Neutrophil (primary cell): ENCODE results near the gene CDRT15.
"Not testable (repeated sequence)": the region's sequence is repeated elsewhere in the genome, so short reads cannot be mapped to it uniquely, and the experiment has no call there.

Experiments
- H3K27ac ChIP-seq: fragments of 200-600 bp; sonication (generic); 2 replicates; pipeline ENCODE4 v1.5.1; 2016; ENCODE audit warnings: mild to moderate bottlenecking, moderate library complexity
- H3K27me3 ChIP-seq: fragments of 200-600 bp; sonication (generic); 2 replicates; pipeline ENCODE4 v1.6.0; 2016; ENCODE audit warnings: mild to moderate bottlenecking
- H3K36me3 ChIP-seq: fragments of 200-600 bp; sonication (generic); 2 replicates; pipeline ENCODE4 v1.5.1; 2017
- H3K4me1 ChIP-seq, 2 experiments: fragments of 200-600 bp in 1 of 2; sonication (generic) in 1 of 2; 1 replicate in 1 of 2; 2 replicates in 1 of 2; pipeline versions ENCODE4 v1.5.1 to v1.6.1; 2013 to 2016; ENCODE audit warnings: low read depth in 1 of 2, low read length in 1 of 2, mild to moderate bottlenecking in 1 of 2, moderate library complexity in 1 of 2; ENCODE audit not compliant: control insufficient read depth in 1 of 2, insufficient read depth in 1 of 2
- H3K4me3 ChIP-seq, 2 experiments: fragments of 200-600 bp in 1 of 2; sonication (generic) in 1 of 2; 1 replicate in 1 of 2; 2 replicates in 1 of 2; pipeline ENCODE4 v1.5.1; 2013 to 2016; ENCODE audit warnings: low read depth in 1 of 2, low read length in 1 of 2, mild to moderate bottlenecking in 1 of 2, moderate library complexity in 1 of 2
- H3K9me3 ChIP-seq: fragments of 200-600 bp; sonication (generic); 2 replicates; pipeline ENCODE4 v1.5.1; 2016
- TF ChIP-seq, protein P1 (sequence below): fragments of 200-600 bp; sonication (generic); IDR thresholded peaks from 2 replicates; pipeline ENCODE4 v1.5.1; 2016; ENCODE audit warnings: antibody characterized with exemption

The CDRT15 gene

DNA sequence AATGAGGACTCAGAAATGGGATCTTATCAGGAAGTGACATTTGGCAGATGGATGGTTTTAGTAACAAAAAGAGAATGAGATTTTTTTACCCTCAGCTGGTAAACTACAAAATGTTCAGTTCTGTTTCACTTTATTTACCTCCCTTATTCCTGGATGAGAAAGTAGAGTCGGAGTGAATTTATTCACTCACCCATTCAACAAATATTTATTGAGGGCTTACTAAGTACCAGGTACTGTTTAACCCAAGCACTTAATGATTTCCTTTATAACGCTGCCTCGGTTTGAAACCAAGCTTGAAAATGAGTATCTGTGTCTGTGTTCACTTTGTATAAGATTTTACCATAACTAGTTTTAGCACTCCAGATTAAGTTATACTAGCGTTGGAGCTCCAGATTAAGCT is 38.1 kb downstream of the CDRT15 start:
- Histone ChIP-seq H3K4me1 (peaks cover 35 to 56% of the 10 kb centered on the region in 2 experiments), H3K27me3 (peaks cover 52% of the 10 kb centered on the region), H3K9me3 (no peaks in the 10 kb centered on the region), H3K27ac (no peak overlapping the region), H3K4me3 (no peak overlapping the region), H3K36me3 (no peaks in the 10 kb centered on the region)
- TF ChIP-seq, protein P1, sequence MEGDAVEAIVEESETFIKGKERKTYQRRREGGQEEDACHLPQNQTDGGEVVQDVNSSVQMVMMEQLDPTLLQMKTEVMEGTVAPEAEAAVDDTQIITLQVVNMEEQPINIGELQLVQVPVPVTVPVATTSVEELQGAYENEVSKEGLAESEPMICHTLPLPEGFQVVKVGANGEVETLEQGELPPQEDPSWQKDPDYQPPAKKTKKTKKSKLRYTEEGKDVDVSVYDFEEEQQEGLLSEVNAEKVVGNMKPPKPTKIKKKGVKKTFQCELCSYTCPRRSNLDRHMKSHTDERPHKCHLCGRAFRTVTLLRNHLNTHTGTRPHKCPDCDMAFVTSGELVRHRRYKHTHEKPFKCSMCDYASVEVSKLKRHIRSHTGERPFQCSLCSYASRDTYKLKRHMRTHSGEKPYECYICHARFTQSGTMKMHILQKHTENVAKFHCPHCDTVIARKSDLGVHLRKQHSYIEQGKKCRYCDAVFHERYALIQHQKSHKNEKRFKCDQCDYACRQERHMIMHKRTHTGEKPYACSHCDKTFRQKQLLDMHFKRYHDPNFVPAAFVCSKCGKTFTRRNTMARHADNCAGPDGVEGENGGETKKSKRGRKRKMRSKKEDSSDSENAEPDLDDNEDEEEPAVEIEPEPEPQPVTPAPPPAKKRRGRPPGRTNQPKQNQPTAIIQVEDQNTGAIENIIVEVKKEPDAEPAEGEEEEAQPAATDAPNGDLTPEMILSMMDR: no peak

DNA sequence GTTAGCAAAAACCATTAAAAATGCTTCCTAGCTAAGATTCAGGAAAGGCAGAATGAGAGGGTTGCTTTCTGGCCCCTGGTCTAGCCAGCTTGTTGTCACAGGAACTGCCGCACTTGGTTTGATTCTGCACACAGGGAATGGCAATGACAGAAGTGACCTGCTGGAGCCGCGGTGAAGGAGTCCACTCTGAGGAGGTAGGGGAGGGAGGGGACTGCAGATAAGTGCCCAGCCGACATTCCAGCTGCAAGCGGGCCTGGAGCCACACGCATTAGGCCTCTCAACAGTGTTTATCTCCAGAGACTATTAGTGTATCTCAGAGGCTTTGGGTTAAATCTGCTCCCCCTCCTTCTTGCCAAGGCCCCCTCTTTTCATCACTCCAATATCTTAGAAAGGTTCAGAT is 38.6 kb downstream of the CDRT15 start:
- Histone ChIP-seq H3K4me1 (peaks cover 38 to 58% of the 10 kb centered on the region in 2 experiments), H3K36me3 (no peaks in the 10 kb centered on the region), H3K27me3 (peaks cover 49% of the 10 kb centered on the region), H3K27ac (no peak overlapping the region), H3K9me3 (no peaks in the 10 kb centered on the region), H3K4me3 (no peak overlapping the region)
- TF ChIP-seq, protein P1: no peak

DNA sequence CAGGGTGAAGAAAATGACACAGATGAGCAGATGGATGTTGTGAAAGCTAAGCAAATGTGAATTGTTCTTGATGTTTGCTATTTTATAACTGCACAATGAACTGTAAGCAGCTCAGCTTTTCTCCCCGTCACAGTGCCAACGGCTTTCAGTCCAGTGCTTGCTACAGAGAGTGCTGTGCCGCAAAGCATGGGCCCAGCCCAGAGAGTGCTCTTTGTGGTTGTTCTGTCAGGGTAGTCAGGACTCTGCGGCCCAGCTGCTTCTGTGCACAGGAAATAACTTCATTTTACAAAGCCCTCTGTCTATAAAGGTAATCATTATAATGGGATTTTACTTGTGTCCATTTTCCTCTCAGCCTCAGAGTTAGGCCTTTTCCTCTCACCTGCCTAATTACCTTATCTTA is 39.1 kb downstream of the CDRT15 start:
- H3K27me3 ChIP-seq: peaks cover 46% of the 10 kb centered on the region
- no peak overlapping the region for H3K4me3 ChIP-seq
- H3K4me1 ChIP-seq: peaks cover 40 to 59% of the 10 kb centered on the region in 2 experiments

DNA sequence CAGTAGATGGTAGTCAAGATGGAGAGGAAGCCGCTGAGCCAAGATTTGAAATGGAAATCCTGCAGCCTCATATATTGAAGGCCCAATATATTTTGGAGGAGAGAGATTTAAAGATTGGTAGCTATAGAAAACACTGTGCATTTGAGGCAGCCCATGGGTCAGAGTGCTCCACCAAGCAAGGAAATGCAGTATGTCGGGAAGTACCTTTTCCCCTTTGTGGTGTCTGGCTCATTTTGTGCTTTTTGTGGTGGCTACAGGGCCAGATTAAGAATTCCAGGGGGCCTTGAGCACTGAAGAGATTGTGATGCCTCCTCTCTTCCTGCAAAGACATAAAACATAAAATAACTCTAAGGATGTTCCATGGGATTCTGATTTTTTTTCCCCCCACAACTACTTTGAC is 39.6 kb downstream of the CDRT15 start:
- H3K4me3 ChIP-seq: no peak overlapping the region
- H3K27me3 ChIP-seq: peaks cover 47% of the 10 kb centered on the region
- H3K4me1 ChIP-seq: peaks cover 41 to 59% of the 10 kb centered on the region in 2 experiments
- H3K27ac ChIP-seq: no peak overlapping the region
- no peaks in the 10 kb centered on the region for H3K9me3 ChIP-seq
- TF ChIP-seq, protein P1: no peak
- no peaks in the 10 kb centered on the region for H3K36me3 ChIP-seq

More for the DNA sequence above, 39.1 kb downstream of the CDRT15 start:
- H3K27ac ChIP-seq: no peak overlapping the region
- TF ChIP-seq, protein P1: no peak
- no peaks in the 10 kb centered on the region for H3K36me3 ChIP-seq
- H3K9me3 ChIP-seq: no peaks in the 10 kb centered on the region

DNA sequence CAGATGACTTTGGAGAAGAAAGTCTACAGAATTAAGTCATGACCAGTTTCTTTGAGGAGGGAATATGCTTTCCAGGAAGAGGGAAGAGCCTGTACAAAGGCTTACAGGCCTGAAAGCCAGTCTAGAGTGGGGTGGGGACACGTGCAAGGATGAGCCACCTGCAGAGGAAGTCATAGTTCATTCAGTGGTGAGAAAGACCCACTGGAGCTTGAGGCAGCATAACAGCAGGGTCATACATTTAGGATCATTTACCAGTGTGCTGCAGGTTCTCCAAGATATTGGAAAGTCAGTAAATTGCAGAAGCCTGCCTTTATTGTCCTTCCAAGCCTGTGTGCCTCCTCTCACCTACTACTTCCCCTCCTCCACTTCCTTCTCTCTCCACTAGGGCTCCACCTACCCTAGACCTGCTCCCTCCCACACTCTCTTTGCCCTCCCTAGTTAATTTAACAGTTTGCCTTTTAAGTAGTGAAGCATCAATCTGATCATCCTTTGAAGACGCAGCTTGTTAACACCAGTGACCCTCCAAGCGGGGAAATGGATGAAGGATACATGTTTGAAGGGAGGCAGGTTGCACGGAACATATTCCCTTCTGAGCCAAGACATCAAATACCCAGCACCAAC is 40.2 kb downstream of the CDRT15 start:
- Histone ChIP-seq H3K4me1 (peaks cover 40 to 56% of the 10 kb centered on the region in 2 experiments), H3K4me3 (no peak overlapping the region), H3K27ac (no peak overlapping the region), H3K27me3 (peaks cover 53% of the 10 kb centered on the region), H3K36me3 (no peaks in the 10 kb centered on the region), H3K9me3 (no peaks in the 10 kb centered on the region)
- TF ChIP-seq, protein P1: peak; percentile 34

DNA sequence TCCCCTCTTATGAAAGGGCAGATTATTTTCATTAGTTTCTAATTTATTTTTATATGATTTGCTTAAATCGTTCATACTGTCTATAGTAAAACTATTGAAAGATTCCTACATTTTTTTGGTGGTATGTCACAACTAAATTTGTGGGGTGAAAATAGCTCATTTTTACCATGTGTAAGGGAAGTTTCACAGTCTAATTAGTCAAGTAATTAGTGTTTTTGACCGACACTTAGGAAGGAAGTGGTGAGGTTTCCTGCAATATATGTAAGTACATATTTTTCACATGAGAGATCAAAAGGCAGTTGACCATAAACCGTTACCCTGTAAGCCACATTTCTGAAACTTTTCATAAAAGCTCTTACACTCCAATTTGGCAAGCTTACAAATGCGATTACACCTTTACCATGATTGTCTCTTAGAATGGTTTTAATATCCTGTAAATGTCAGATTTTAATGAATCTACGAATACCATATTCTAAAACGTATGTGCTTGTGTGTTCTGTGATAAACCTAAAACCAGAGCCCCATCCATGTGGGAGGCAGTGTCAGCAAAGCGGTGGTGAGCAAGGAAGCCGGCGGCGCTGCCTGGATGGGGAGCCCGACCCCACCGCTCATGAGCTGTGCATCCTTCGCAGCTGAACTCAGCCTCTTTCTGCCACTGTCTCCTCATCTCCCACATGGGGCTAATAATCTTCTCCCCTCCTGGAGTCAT is 43.9 kb downstream of the CDRT15 start:
- H3K4me1 ChIP-seq: peaks cover 21 to 33% of the 10 kb centered on the region in 2 experiments
- not testable (repeated sequence) for H3K4me3 ChIP-seq, H3K27ac ChIP-seq

DNA sequence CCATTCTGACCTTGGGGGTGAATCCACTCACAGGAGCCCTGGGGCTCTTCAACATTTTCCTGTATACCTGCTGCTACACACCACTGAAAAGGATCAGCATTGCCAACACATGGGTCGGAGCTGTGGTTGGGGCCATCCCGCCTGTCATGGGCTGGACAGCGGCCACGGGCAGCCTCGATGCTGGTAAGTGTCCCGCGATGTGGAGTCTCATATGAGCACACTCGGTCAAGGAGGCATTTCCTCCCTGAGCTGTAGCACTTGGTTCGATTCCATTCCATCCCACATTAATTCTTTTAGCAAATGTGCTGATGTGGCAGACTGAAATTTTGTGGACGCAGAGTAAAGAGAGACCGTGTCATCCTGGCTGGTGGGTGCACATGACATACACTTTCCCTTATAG is 44.6 kb downstream of the CDRT15 start:
- Histone ChIP-seq H3K4me1 (peaks cover 21 to 33% of the 10 kb centered on the region in 2 experiments), H3K27me3 (peaks cover 53% of the 10 kb centered on the region)
- H3K4me3 ChIP-seq, H3K36me3 ChIP-seq, H3K9me3 ChIP-seq, H3K27ac ChIP-seq: not testable (repeated sequence)

More for the DNA sequence above, 43.9 kb downstream of the CDRT15 start:
- peaks cover 53% of the 10 kb centered on the region for H3K27me3 ChIP-seq
- H3K9me3 ChIP-seq, H3K36me3 ChIP-seq: not testable (repeated sequence)

DNA sequence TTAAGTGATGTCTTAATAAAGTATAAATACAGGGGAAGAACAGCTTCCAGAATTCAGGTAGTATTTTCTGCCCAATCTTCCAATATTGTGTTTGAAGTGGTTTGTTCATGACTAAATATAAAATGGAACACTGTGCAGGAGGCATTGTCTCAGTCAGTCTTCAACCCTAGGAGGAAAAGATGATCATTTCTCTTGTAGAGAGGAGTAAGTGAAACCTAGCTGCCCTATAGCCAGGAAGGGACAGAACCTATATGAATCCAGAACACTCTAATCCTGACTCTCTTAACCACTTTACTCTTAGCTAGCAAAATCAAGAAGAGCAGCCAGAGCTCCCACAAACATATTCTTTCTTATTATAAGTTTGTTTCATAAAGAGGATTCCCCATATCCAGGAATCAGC is 45.2 kb downstream of the CDRT15 start:
- not testable (repeated sequence) for H3K9me3 ChIP-seq, H3K4me3 ChIP-seq, H3K27ac ChIP-seq, H3K36me3 ChIP-seq
- H3K27me3 ChIP-seq: peaks cover 53% of the 10 kb centered on the region
- peaks cover 19 to 29% of the 10 kb centered on the region in 2 experiments for H3K4me1 ChIP-seq
